ENCODE results near the gene CMBL.
A peak's percentile ranks its signal among the peaks of the same experiment; 100 is the strongest.
"Not testable (repeated sequence)": the region's sequence is repeated elsewhere in the genome, so short reads cannot be mapped to it uniquely, and the experiment has no call there.

Gene CMBL

GRCh38 chr5:10283927-10284635, 23.6 kb downstream of the CMBL start:
- peak; percentile 63 for DNase-seq

- no peak for DNase-seq
Observed at GRCh38 chr5:10279925-10280720, 27.6 kb downstream of the CMBL start.

- DNase-seq, result no peak
Observed at GRCh38 chr5:10279328-10279727, 28.4 kb downstream of the CMBL start.

- no peak for DNase-seq
Observed at GRCh38 chr5:10278658-10279279, 28.9 kb downstream of the CMBL start.

- no peak for DNase-seq
Observed at GRCh38 chr5:10277773-10278630, 29.7 kb downstream of the CMBL start.

- no peak for DNase-seq
Observed at GRCh38 chr5:10276691-10277090, 31.0 kb downstream of the CMBL start.

GRCh38 chr5:10275991-10276390, 31.7 kb downstream of the CMBL start:
- no peak for DNase-seq

GRCh38 chr5:10275460-10275859, 32.2 kb downstream of the CMBL start:
- no peak for DNase-seq

GRCh38 chr5:10272875-10273209, 34.9 kb downstream of the CMBL start:
- not testable (repeated sequence) for DNase-seq

GRCh38 chr5:10272053-10272874, 35.4 kb downstream of the CMBL start:
- DNase-seq, result no peak

- no peak for DNase-seq
Observed at GRCh38 chr5:10268100-10268499, 39.6 kb downstream of the CMBL start.

GRCh38 chr5:10266839-10267238, 40.9 kb downstream of the CMBL start:
- no peak for DNase-seq

- DNase-seq, result no peak
Observed at GRCh38 chr5:10266137-10266536, 41.6 kb downstream of the CMBL start.

GRCh38 chr5:10265245-10266109, 42.2 kb downstream of the CMBL start:
- DNase-seq, result no peak

GRCh38 chr5:10264604-10265003, 43.1 kb downstream of the CMBL start:
- DNase-seq, result peak; percentile 63

- DNase-seq, result no peak
Observed at GRCh38 chr5:10262995-10263394, 44.7 kb downstream of the CMBL start.

GRCh38 chr5:10262121-10262774, 45.5 kb downstream of the CMBL start:
- DNase-seq, result no peak

GRCh38 chr5:10261065-10261464, 46.6 kb downstream of the CMBL start:
- no peak for DNase-seq

GRCh38 chr5:10259899-10260298, 47.8 kb downstream of the CMBL start:
- no peak for DNase-seq

GRCh38 chr5:10257870-10258269, 49.8 kb downstream of the CMBL start:
- DNase-seq, result no peak

GRCh38 chr5:10254686-10255085, 53.0 kb downstream of the CMBL start:
- no peak for DNase-seq

Measured in HCEC 1CT (cell line).